Neural crest cell (in vitro differentiated cells): ENCODE results near the gene MPPED2. TPM values are rescaled to one million over a fixed set of nuclear protein-coding genes. Genes with fewer than 3 reads are reported as not detected.

ENCODE experiments used
- DNase-seq: peaks from one replicate; pipeline ENCODE4 v3.0.0; 2021; ENCODE audit warnings: low read depth, mixed read lengths, low spot score
- H3K27ac Mint-ChIP-seq: one replicate; pipeline ENCODE4 v1.8.0; 2021; ENCODE audit warnings: mild to moderate bottlenecking, mixed read lengths; ENCODE audit not compliant: unreplicated experiment
- H3K27me3 Mint-ChIP-seq: 2 replicates; pipeline ENCODE4 v1.8.0; 2021; ENCODE audit warnings: low read depth, mild to moderate bottlenecking, mixed read lengths
- H3K36me3 Mint-ChIP-seq: 2 replicates; pipeline ENCODE4 v1.8.0; 2021; ENCODE audit warnings: low read depth, mild to moderate bottlenecking, mixed read lengths
- H3K4me1 Mint-ChIP-seq: 2 replicates; pipeline ENCODE4 v1.8.0; 2021; ENCODE audit warnings: mixed read lengths
- H3K4me3 Mint-ChIP-seq: one replicate; pipeline ENCODE4 v1.8.0; 2021; ENCODE audit warnings: mild to moderate bottlenecking, mixed read lengths
- H3K9me3 Mint-ChIP-seq: 2 replicates; pipeline ENCODE4 v1.8.0; 2021; ENCODE audit warnings: mixed read lengths
- CTCF ChIP-seq: fragments of 200-600 bp; sonication (generic); conservative IDR thresholded peaks from 2 replicates; pipeline ENCODE4 v1.5.0; 2021; ENCODE audit warnings: antibody characterized with exemption, mild to moderate bottlenecking
- total RNA-seq: library from RNA; stranded (reverse); gene quantifications from 2 replicates; pipeline ENCODE4 v1.2.1, GENCODE V29; 2021

MPPED2 gene
- total RNA-seq, 1 donor from 2014 or later, result 3.1 TPM

GRCh38 chr11:30364837-30365482 is 221.2 kb downstream of the MPPED2 start:
- Mint-ChIP-seq H3K4me3 (no peak overlapping the region), H3K36me3 (no peaks in the 10 kb centered on the region), H3K4me1 (peaks cover 15% of the 10 kb centered on the region), H3K27ac (no peak overlapping the region), H3K27me3 (no peaks in the 10 kb centered on the region), H3K9me3 (peaks cover 15% of the 10 kb centered on the region)
- no peak for TF ChIP-seq CTCF
- no peak for DNase-seq

- peaks cover 15% of the 10 kb centered on the region for H3K4me1 Mint-ChIP-seq
- no peak overlapping the region for H3K27ac Mint-ChIP-seq
- no peak for TF ChIP-seq CTCF
- no peaks in the 10 kb centered on the region for H3K36me3 Mint-ChIP-seq
- H3K27me3 Mint-ChIP-seq, result peaks cover 2% of the 10 kb centered on the region
- no peak overlapping the region for H3K4me3 Mint-ChIP-seq
- no peak for DNase-seq
- peaks cover 12% of the 10 kb centered on the region for H3K9me3 Mint-ChIP-seq
Observed at GRCh38 chr11:30364139-30364836, 221.9 kb downstream of the MPPED2 start.

- no peak for TF ChIP-seq CTCF
- Mint-ChIP-seq H3K27me3 (peaks cover 2% of the 10 kb centered on the region), H3K9me3 (peaks cover 6% of the 10 kb centered on the region), H3K4me3 (no peak overlapping the region), H3K36me3 (peaks cover 2% of the 10 kb centered on the region), H3K4me1 (peaks cover 18% of the 10 kb centered on the region), H3K27ac (no peak overlapping the region)
- no peak for DNase-seq
Observed at GRCh38 chr11:30360741-30361140, 225.4 kb downstream of the MPPED2 start.
